GM12878 (cell line): ENCODE data around the gene SPAG7. TPM values are rescaled to one million over a fixed set of nuclear protein-coding genes. Genes with fewer than 3 reads are reported as not detected.

ENCODE experiments used
- BACH1 ChIP-seq: fragments of 450-650 bp; IDR thresholded peaks from 2 replicates; pipeline ENCODE4 v1.6.1; 2017; ENCODE audit warnings: mild to moderate bottlenecking, borderline replicate concordance
- BCL3 ChIP-seq: IDR thresholded peaks from 2 replicates; pipeline ENCODE4 v1.6.1; 2011; ENCODE audit warnings: borderline replicate concordance, low read depth, mild to moderate bottlenecking, moderate library complexity, low read length; ENCODE audit not compliant: insufficient read depth, poor library complexity, severe bottlenecking
- BHLHE40 ChIP-seq, 2 experiments: fragments of 450-650 bp in 1 of 2; IDR thresholded peaks; 2 replicates each; pipeline ENCODE4 v1.6.1; 2011 to 2017; ENCODE audit warnings: low read depth in 2 of 2, borderline replicate concordance in 1 of 2, improper control_type of control experiment in 1 of 2, low read length in 1 of 2, mild to moderate bottlenecking in 1 of 2
- BMI1 ChIP-seq: fragments of 450-650 bp; IDR thresholded peaks from 2 replicates; pipeline ENCODE4 v1.6.1; 2016; ENCODE audit warnings: mild to moderate bottlenecking, moderate library complexity, borderline replicate concordance
- CREM ChIP-seq: IDR thresholded peaks from 2 replicates; pipeline ENCODE4 v1.6.1; 2014; ENCODE audit warnings: antibody characterized with exemption, low read depth
- ETV6 ChIP-seq, 2 experiments: fragments of 450-650 bp in 1 of 2; IDR thresholded peaks in 1 of 2; conservative IDR thresholded peaks in 1 of 2; 2 replicates each; pipeline ENCODE4 v1.6.1; 2014; ENCODE audit warnings: antibody characterized with exemption in 1 of 2, borderline replicate concordance in 1 of 2, low read depth in 1 of 2, mild to moderate bottlenecking in 1 of 2, moderate library complexity in 1 of 2
- MAX ChIP-seq: IDR thresholded peaks from 2 replicates; pipeline ENCODE4 v1.6.1; 2012; ENCODE audit warnings: low read depth, low read length, improper control_type of control experiment
- MEF2B ChIP-seq: fragments of 450-650 bp; IDR thresholded peaks from 2 replicates; pipeline ENCODE4 v1.6.1; 2018; ENCODE audit warnings: mild to moderate bottlenecking, moderate library complexity; ENCODE audit not compliant: partially characterized antibody, poor library complexity, severe bottlenecking
- MLLT1 ChIP-seq: fragments of 450-650 bp; IDR thresholded peaks from 2 replicates; pipeline ENCODE4 v1.6.1; 2016; ENCODE audit warnings: mild to moderate bottlenecking
- PKNOX1 ChIP-seq: fragments of 450-650 bp; IDR thresholded peaks from 2 replicates; pipeline ENCODE4 v1.6.1; 2016; ENCODE audit warnings: mild to moderate bottlenecking
- POLR2A ChIP-seq: IDR thresholded peaks from 2 replicates; pipeline ENCODE4 v1.6.1; 2011; ENCODE audit warnings: low read depth, mild to moderate bottlenecking, low read length
- POLR2AphosphoS2 ChIP-seq: IDR thresholded peaks from 2 replicates; pipeline ENCODE4 v1.6.1; 2011; ENCODE audit warnings: low read depth, mild to moderate bottlenecking, low read length, improper control_type of control experiment, moderate library complexity
- POLR2AphosphoS5 ChIP-seq: IDR thresholded peaks from 2 replicates; pipeline ENCODE4 v1.6.1; 2011; ENCODE audit warnings: mild to moderate bottlenecking, low read length, inconsistent platforms
- RB1 ChIP-seq: fragments of 450-650 bp; formaldehyde crosslinking; IDR thresholded peaks from 2 replicates; pipeline ENCODE4 v1.6.1; 2017; ENCODE audit warnings: mild to moderate bottlenecking, borderline replicate concordance
- RUNX3 ChIP-seq: IDR thresholded peaks from 2 replicates; pipeline ENCODE4 v1.6.1; 2012; ENCODE audit warnings: low read length, inconsistent platforms
- SMC3 ChIP-seq: IDR thresholded peaks from 2 replicates; pipeline ENCODE4 v1.6.1; 2011; ENCODE audit warnings: low read length, improper control_type of control experiment, borderline replicate concordance
- TAF1 ChIP-seq: IDR thresholded peaks from 2 replicates; pipeline ENCODE4 v1.6.1; 2011; ENCODE audit warnings: mild to moderate bottlenecking, low read depth, low read length, borderline replicate concordance
- ZNF384 ChIP-seq: IDR thresholded peaks from 2 replicates; pipeline ENCODE4 v1.6.1; 2012; ENCODE audit warnings: low read depth, mild to moderate bottlenecking, low read length, improper control_type of control experiment, borderline replicate concordance
- polyA plus RNA-seq, 11 experiments: library from polyadenylated mRNA; depleted of rRNA in 4 of 11; unstranded in 6 of 11; stranded (reverse) in 5 of 11; fragments of >200 nt; fragmentation: Nextera tagmentation in 4 of 11; fragmentation: Illumina TruSeq in 1 of 11; extraction: Ambion mirVana in 4 of 11; extraction: Trizol in 1 of 11; gene quantifications; 1 replicate in 1 of 11; 2 replicates in 10 of 11; pipeline versions ENCODE4 v1.2.1 to v1.2.3, GENCODE V29; 2011 to 2016; ENCODE audit warnings: inconsistent platforms in 2 of 11, missing spikeins in 2 of 11, low read depth in 1 of 11
- total RNA-seq, 4 experiments: library from RNA; depleted of rRNA in 3 of 4; stranded (reverse); fragments of >200 nt in 3 of 4; fragmentation: Illumina TruSeq in 1 of 4; extraction: Trizol in 1 of 4; gene quantifications; 2 replicates each; pipeline versions ENCODE4 v1.2.1 to v1.2.3, GENCODE V29; 2013 to 2021
- TF ChIP-seq, protein P1 (sequence below): fragments of 450-650 bp; IDR thresholded peaks from 2 replicates; pipeline ENCODE4 v1.6.1; 2014; ENCODE audit warnings: mild to moderate bottlenecking
- TF ChIP-seq, protein P2 (sequence below): fragments of 450-650 bp; IDR thresholded peaks from 2 replicates; pipeline ENCODE4 v1.6.1; 2018; ENCODE audit warnings: mild to moderate bottlenecking, low read depth, moderate library complexity; ENCODE audit not compliant: partially characterized antibody

The SPAG7 gene
- total and polyA plus RNA-seq, 10 of the 15 experiments (the other 5 are each of a cell fraction or from before 2014, with no cell fraction given) = 7.9 to 146 (median 88.7) TPM

- TF ChIP-seq RB1 (peak; percentile 68; the same call in 1 of the 2 replicates), SMC3 (no peak), POLR2AphosphoS5 (peak; percentile 5; the same call in 1 of the 2 replicates), MLLT1 (no peak), MEF2B (no peak), BHLHE40 (IDR thresholded peaks at IDR 0.05; ENCODE audit: borderline replicate concordance in 1 of 2, low read depth in 2 of 2, low read length in 1 of 2) (peak; percentile 41 to 88; a peak in 3 of 4 replicates), TAF1 (peak; percentile 83), ETV6 (conservative IDR thresholded peaks at IDR 0.05 in 1 of 2, IDR thresholded peaks at IDR 0.05 in 1 of 2; ENCODE audit: borderline replicate concordance in 1 of 2, low read depth in 1 of 2) (0 out of 4 replicates have a peak, but pooled peaks of 1 of the 2 experiments have one; percentile 28), PKNOX1 (0 out of 2 replicates have a peak, but pooled peaks have one; percentile 11), ZNF384 (peak; percentile 72; the same call in 1 of the 2 replicates), RUNX3 (no peak), POLR2A (peak; percentile 83), BMI1 (no peak), BCL3 (peak; percentile 77), CREM (no peak; the same call in 1 of the 2 replicates), MAX (no peak; the same call in none of the 2 replicates), POLR2AphosphoS2 (peak; percentile 58; the same call in 1 of the 2 replicates), BACH1 (peak; percentile 81)
- TF ChIP-seq, protein P1, sequence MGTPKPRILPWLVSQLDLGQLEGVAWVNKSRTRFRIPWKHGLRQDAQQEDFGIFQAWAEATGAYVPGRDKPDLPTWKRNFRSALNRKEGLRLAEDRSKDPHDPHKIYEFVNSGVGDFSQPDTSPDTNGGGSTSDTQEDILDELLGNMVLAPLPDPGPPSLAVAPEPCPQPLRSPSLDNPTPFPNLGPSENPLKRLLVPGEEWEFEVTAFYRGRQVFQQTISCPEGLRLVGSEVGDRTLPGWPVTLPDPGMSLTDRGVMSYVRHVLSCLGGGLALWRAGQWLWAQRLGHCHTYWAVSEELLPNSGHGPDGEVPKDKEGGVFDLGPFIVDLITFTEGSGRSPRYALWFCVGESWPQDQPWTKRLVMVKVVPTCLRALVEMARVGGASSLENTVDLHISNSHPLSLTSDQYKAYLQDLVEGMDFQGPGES = no peak
- TF ChIP-seq, protein P2, sequence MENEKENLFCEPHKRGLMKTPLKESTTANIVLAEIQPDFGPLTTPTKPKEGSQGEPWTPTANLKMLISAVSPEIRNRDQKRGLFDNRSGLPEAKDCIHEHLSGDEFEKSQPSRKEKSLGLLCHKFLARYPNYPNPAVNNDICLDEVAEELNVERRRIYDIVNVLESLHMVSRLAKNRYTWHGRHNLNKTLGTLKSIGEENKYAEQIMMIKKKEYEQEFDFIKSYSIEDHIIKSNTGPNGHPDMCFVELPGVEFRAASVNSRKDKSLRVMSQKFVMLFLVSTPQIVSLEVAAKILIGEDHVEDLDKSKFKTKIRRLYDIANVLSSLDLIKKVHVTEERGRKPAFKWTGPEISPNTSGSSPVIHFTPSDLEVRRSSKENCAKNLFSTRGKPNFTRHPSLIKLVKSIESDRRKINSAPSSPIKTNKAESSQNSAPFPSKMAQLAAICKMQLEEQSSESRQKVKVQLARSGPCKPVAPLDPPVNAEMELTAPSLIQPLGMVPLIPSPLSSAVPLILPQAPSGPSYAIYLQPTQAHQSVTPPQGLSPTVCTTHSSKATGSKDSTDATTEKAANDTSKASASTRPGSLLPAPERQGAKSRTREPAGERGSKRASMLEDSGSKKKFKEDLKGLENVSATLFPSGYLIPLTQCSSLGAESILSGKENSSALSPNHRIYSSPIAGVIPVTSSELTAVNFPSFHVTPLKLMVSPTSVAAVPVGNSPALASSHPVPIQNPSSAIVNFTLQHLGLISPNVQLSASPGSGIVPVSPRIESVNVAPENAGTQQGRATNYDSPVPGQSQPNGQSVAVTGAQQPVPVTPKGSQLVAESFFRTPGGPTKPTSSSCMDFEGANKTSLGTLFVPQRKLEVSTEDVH = no peak
Measured at GRCh38 chr17:4949321-4950074, 18.1 kb downstream of the SPAG7 start (continued).
